H1 (cell line): ENCODE measurements around the gene SLC1A2. TPM values are rescaled to one million over a fixed set of nuclear protein-coding genes. Genes with fewer than 3 reads are reported as not detected.

ENCODE experiments used
- BRCA1 ChIP-seq: IDR thresholded peaks from 2 replicates; pipeline ENCODE4 v1.6.1; 2012; ENCODE audit warnings: low read depth, low read length, improper control_type of control experiment
- CEBPB ChIP-seq: IDR thresholded peaks from 2 replicates; pipeline ENCODE4 v1.6.1; 2012; ENCODE audit warnings: low read depth, low read length
- GABPA ChIP-seq: IDR thresholded peaks from 2 replicates; pipeline ENCODE4 v1.6.1; 2011; ENCODE audit warnings: mild to moderate bottlenecking, low read length, moderate library complexity, borderline replicate concordance; ENCODE audit not compliant: insufficient read depth
- RFX5 ChIP-seq: IDR thresholded peaks from 2 replicates; pipeline ENCODE4 v1.6.1; 2011; ENCODE audit warnings: low read depth, low read length, improper control_type of control experiment, borderline replicate concordance
- polyA plus RNA-seq, 7 experiments: library from polyadenylated mRNA; depleted of rRNA in 3 of 7; stranded (reverse) in 5 of 7; unstranded in 2 of 7; fragments of >200 nt in 5 of 7; fragments of 200-250 nt in 2 of 7; gene quantifications; 1 replicate in 5 of 7; 2 replicates in 1 of 7; 4 replicates in 1 of 7; pipeline versions ENCODE4 v1.2.1 to v1.2.3, GENCODE V29; 2011 to 2013; ENCODE audit warnings: missing spikeins in 2 of 7, mixed read lengths in 2 of 7
- total RNA-seq: library from RNA; stranded (reverse); fragmentation: NEBNext Ultra II Directional; extraction: Animal tissue kit (Norgen Biotek cat#: 25700); gene quantifications from 2 replicates; pipeline ENCODE4 v1.2.1, GENCODE V29; 2021

Gene SLC1A2
- total and polyA plus RNA-seq, 2 of the 8 experiments (the other 6 are each of a cell fraction or from before 2014, with no cell fraction given), result 0.57 to 1.2 TPM

GRCh38 chr11:35245786-35246185 is 173.6 kb downstream of the SLC1A2 start (continued):
- no peak for TF ChIP-seq GABPA
- TF ChIP-seq BRCA1, result no peak
- no peak for TF ChIP-seq RFX5
- no peak for TF ChIP-seq CEBPB
- TF ChIP-seq, all 59 proteins: peak for 0
